Mesendoderm (in vitro differentiated cells): ENCODE data around the gene NAPB.
A peak's percentile ranks its signal among the peaks of the same experiment; 100 is the strongest.

Experiments used
- DNase-seq: peaks from one replicate; pipeline ENCODE4 v3.0.0; 2013
- H2AK5ac ChIP-seq: 2 replicates; pipeline ENCODE4 v1.6.1; 2013; ENCODE audit warnings: low read length, inconsistent platforms
- H2BK120ac ChIP-seq: 2 replicates; pipeline ENCODE4 v1.6.1; 2013; ENCODE audit warnings: low read depth, mild to moderate bottlenecking, low read length, moderate library complexity, mixed read lengths
- H2BK15ac ChIP-seq: replicated peaks from 2 replicates; pipeline ENCODE4 v1.6.1; 2013; ENCODE audit warnings: low read depth, mild to moderate bottlenecking, moderate library complexity
- H2BK5ac ChIP-seq: 2 replicates; pipeline ENCODE4 v1.6.1; 2013; ENCODE audit warnings: low read length, inconsistent platforms
- H3K18ac ChIP-seq: 2 replicates; pipeline ENCODE4 v1.6.1; 2013; ENCODE audit warnings: mild to moderate bottlenecking, low read length, mixed read lengths
- H3K23ac ChIP-seq: one replicate; pipeline ENCODE4 v1.6.1; 2013; ENCODE audit warnings: low read length
- H3K27ac ChIP-seq: 2 replicates; pipeline ENCODE4 v1.5.1; 2013; ENCODE audit warnings: low read depth, mild to moderate bottlenecking, inconsistent platforms, low read length, moderate library complexity
- H3K27me3 ChIP-seq: 2 replicates; pipeline ENCODE4 v1.6.1; 2013; ENCODE audit warnings: low read length, control low read depth, mild to moderate bottlenecking, inconsistent platforms; ENCODE audit not compliant: insufficient read depth, poor library complexity
- H3K36me3 ChIP-seq: 2 replicates; pipeline ENCODE4 v1.6.1; 2013; ENCODE audit warnings: low read length, inconsistent platforms; ENCODE audit not compliant: control insufficient read depth, insufficient read depth
- H3K4ac ChIP-seq: one replicate; pipeline ENCODE4 v1.6.1; 2013; ENCODE audit warnings: low read depth, mild to moderate bottlenecking, low read length, moderate library complexity
- H3K4me1 ChIP-seq: 2 replicates; pipeline ENCODE4 v1.6.1; 2013; ENCODE audit warnings: low read depth, low read length, inconsistent platforms; ENCODE audit not compliant: control insufficient read depth
- H3K4me2 ChIP-seq: 2 replicates; pipeline ENCODE4 v1.6.1; 2013; ENCODE audit warnings: low read length
- H3K4me3 ChIP-seq: 2 replicates; pipeline ENCODE4 v1.5.1; 2013; ENCODE audit warnings: mild to moderate bottlenecking, low read length
- H3K56ac ChIP-seq: one replicate; pipeline ENCODE4 v1.6.1; 2013; ENCODE audit warnings: low read length
- H3K79me1 ChIP-seq: 2 replicates; pipeline ENCODE4 v1.6.1; 2013; ENCODE audit warnings: low read length, inconsistent platforms
- H3K79me2 ChIP-seq: 2 replicates; pipeline ENCODE4 v1.6.1; 2013; ENCODE audit warnings: mild to moderate bottlenecking, low read length; ENCODE audit not compliant: control insufficient read depth, insufficient read depth
- H3K9ac ChIP-seq: 2 replicates; pipeline ENCODE4 v1.6.1; 2013; ENCODE audit warnings: low read length, inconsistent platforms
- H4K5ac ChIP-seq: one replicate; pipeline ENCODE4 v1.6.1; 2013; ENCODE audit warnings: low read length
- H4K8ac ChIP-seq: one replicate; pipeline ENCODE4 v1.6.1; 2013; ENCODE audit warnings: low read depth, mild to moderate bottlenecking, control low read depth, low read length, moderate library complexity
- WGBS: extraction: QIAGEN DNeasy Blood & Tissue Kit; methylation state at CpG from one replicate; pipeline ENCODE4 v1.1.7; 2013; ENCODE audit warnings: low lambda C conversion rate, missing lambda C conversion rate; ENCODE audit not compliant: insufficient coverage; ENCODE audit errors: extremely low coverage; 5-methylcytosine and 5-hydroxymethylcytosine counted together

The NAPB gene

DNA sequence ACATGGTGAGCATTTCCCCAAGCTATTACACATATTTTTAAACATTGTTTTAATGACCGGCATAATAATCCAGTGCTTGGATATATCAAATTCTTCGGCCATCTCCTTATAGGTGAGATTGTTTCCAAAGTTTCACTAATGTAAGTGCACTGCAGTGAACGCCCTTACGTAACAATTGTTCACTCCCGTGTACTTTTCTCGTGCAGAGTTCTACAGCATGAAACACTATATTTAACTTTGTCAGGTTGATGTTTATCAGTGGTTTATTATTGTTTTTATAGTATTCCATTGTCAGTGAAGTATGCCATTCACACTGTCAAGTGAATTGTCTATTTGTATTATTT is 62.8 kb downstream of the NAPB start:
- Histone ChIP-seq H3K27me3 (no peaks in the 10 kb centered on the region), H3K56ac (peak overlapping the region; percentile 37), H3K9ac (peak overlapping the region; percentile 36), H3K23ac (no peak overlapping the region), H3K18ac (no peak overlapping the region), H2BK5ac (no peak overlapping the region), H2AK5ac (no peak overlapping the region), H3K27ac (no peak overlapping the region), H3K4me1 (peaks cover 9% of the 10 kb centered on the region), H4K8ac (no peak overlapping the region), H3K4me2 (peak overlapping the region; percentile 8), H2BK120ac (no peak overlapping the region), H2BK15ac (no peak overlapping the region), H3K4ac (no peak overlapping the region), H3K79me2 (peaks cover 14% of the 10 kb centered on the region), H3K79me1 (peaks cover 16% of the 10 kb centered on the region), H4K5ac (no peak overlapping the region), H3K4me3 (no peak overlapping the region), H3K36me3 (no peaks in the 10 kb centered on the region)
- no peak for DNase-seq
- no CpG with 5 or more reads among the region's 6 CpGs for WGBS

DNA sequence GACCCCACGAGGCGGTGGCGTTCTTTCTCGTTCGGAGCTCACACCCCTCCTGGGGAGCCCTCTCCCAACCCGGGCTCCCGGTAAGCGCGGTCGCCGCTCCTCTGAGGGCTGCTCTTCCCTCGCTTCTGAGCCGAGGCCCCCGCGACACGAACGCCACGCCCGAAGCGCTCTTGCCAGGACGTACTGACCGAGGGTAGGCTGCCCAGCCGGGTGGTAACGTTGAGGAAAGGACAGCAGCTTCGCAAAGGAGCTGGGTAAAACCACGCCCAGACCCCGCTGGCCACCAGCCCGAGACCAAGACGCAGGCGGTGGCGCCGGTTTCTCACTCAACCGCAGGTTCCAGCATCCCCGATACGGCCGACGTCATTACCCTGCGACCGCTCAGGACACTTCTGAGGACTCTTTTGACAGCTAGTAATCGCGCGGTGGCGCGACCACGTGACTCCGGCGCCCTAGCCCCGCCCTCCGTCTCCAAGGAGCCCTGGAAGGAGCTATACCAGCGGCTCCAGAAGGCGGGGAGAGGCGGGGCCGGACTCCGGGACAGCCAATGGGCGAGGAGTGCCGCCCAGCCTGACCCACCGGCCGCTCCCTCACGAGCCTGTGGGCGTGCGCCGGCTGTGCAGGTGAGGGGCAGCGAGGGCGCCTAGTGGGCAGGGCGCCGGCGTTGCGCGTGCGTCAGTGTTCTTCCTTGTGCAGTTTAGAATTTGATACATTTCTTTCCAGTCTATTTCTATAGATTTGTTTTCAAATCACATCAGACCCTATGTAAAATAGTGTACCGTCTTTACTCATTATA is 63.3 kb downstream of the NAPB start:
- no CpG with 5 or more reads among the region's 71 CpGs for WGBS
- H3K27me3 ChIP-seq = no peaks in the 10 kb centered on the region

GRCh38 chr20:23356203-23356602 is 65.1 kb downstream of the NAPB start:
- DNase-seq = peak; percentile 72
- H3K79me1 ChIP-seq = peaks cover 14% of the 10 kb centered on the region
- H2BK5ac ChIP-seq = no peak overlapping the region
- H2BK120ac ChIP-seq = no peak overlapping the region
- no peak overlapping the region for H4K8ac ChIP-seq
- no peak overlapping the region for H3K27ac ChIP-seq
- no CpG with 5 or more reads among the region's 27 CpGs for WGBS
- no peak overlapping the region for H2BK15ac ChIP-seq
- no peak overlapping the region for H3K23ac ChIP-seq
- peak overlapping the region; percentile 59 for H3K9ac ChIP-seq
- no peaks in the 10 kb centered on the region for H3K36me3 ChIP-seq
- H3K18ac ChIP-seq = no peak overlapping the region
- H3K4me3 ChIP-seq = no peak overlapping the region
- H3K4me1 ChIP-seq = peaks cover 2% of the 10 kb centered on the region
- H3K56ac ChIP-seq = peak overlapping the region; percentile 75
- H2AK5ac ChIP-seq = no peak overlapping the region
- H3K4ac ChIP-seq = no peak overlapping the region
- peaks cover 20% of the 10 kb centered on the region for H3K79me2 ChIP-seq
- no peak overlapping the region for H4K5ac ChIP-seq
- H3K4me2 ChIP-seq = peak overlapping the region; percentile 30
- no peaks in the 10 kb centered on the region for H3K27me3 ChIP-seq

More for the DNA sequence above, 63.3 kb downstream of the NAPB start:
- no peak overlapping the region for H3K18ac ChIP-seq
- H2AK5ac ChIP-seq = no peak overlapping the region
- H3K9ac ChIP-seq = peak overlapping the region; percentile 81
- H3K4ac ChIP-seq = no peak overlapping the region
- H3K4me2 ChIP-seq = peak overlapping the region; percentile 76
- peak overlapping the region; percentile 81 for H3K4me3 ChIP-seq
- H3K79me2 ChIP-seq = peaks cover 10% of the 10 kb centered on the region
- no peak overlapping the region for H2BK120ac ChIP-seq
- no peaks in the 10 kb centered on the region for H3K36me3 ChIP-seq
- no peak overlapping the region for H4K5ac ChIP-seq
- peak overlapping the region; percentile 5 for H2BK5ac ChIP-seq
- H4K8ac ChIP-seq = no peak overlapping the region
- no peak overlapping the region for H2BK15ac ChIP-seq
- peaks cover 3% of the 10 kb centered on the region for H3K4me1 ChIP-seq
- peak overlapping the region; percentile 28 for H3K27ac ChIP-seq
- peak overlapping the region; percentile 86 for H3K56ac ChIP-seq
- peaks cover 10% of the 10 kb centered on the region for H3K79me1 ChIP-seq
- peak; percentile 100 for DNase-seq
- no peak overlapping the region for H3K23ac ChIP-seq

DNA sequence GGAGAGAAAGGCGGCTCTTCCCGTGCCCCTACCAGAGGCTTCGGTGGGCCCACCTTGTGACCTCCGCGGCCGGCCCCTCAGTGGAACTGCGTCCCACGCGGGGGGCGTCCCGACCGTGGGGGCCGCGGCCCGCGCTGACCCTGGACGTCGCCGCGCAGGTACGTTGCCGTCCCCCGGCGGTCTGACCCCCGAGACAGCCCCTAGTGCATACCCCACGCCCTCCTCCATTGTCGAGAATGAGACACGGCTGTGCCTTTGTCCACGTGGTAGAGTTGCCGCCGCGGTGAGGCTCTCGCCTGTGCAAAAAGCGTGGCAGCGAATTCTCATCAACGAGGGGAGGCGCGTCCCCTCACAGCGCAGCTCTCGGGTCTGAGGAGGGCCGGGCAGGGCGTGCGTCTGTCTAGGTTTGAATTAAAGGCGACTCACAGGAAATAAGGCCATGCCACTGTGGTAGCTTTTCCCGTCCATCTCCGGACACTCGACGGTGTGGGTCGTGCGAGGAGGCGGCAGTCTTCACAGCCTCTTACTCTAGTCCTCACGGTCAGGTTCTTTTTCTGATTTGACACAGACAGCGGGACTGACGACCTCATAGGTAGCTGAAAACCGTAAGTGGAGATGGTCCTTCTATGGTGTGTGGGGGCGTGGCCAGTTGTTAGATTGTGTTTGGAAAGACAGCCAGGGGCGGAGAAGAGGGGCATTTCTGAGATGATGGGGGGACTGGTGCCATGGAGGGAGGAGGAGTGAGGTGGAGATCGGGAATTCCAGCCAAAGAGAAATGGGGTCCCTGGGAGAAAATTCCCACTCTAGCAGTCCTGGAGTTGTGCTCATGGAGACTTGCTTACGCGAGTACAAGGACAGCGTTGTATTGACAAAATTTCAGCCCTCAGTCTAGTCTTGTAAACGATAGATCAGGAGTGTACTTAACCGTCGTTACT is 70.1 kb downstream of the NAPB start:
- Histone ChIP-seq H3K56ac (peak overlapping the region; percentile 98), H3K4me3 (peak overlapping the region; percentile 97), H3K23ac (peak overlapping the region; percentile 57), H3K79me1 (peaks cover 18% of the 10 kb centered on the region), H3K4me1 (peaks cover 2% of the 10 kb centered on the region), H3K4me2 (peak overlapping the region; percentile 88), H2BK15ac (no peak overlapping the region), H4K5ac (no peak overlapping the region), H3K79me2 (peaks cover 26% of the 10 kb centered on the region), H3K18ac (peak overlapping the region; percentile 62), H3K4ac (peak overlapping the region; percentile 48), H2AK5ac (no peak overlapping the region), H4K8ac (no peak overlapping the region), H3K27me3 (no peaks in the 10 kb centered on the region), H3K36me3 (no peaks in the 10 kb centered on the region), H2BK5ac (peak overlapping the region; percentile 40), H2BK120ac (no peak overlapping the region), H3K9ac (peak overlapping the region; percentile 93), H3K27ac (peak overlapping the region; percentile 47)
- WGBS = no CpG with 5 or more reads among the region's 64 CpGs
- DNase-seq = peak; percentile 81

GRCh38 chr20:23350196-23350903 is 70.9 kb downstream of the NAPB start, which contains the start of gene NXT1:
TSS of gene NXT1 (plus strand) at chr20:23350791. CDS start at chr20:23354042, 3,251 bp downstream.
- Histone ChIP-seq H4K8ac (no peak within 1 kb of the TSS), H3K27me3 (no peaks in the 10 kb centered on the region), H3K9ac (peak within 1 kb of the TSS; percentile 94), H3K4me2 (peak within 1 kb of the TSS; percentile 88), H3K23ac (peak within 1 kb of the TSS; percentile 74), H3K36me3 (no peaks in the 10 kb centered on the region), H4K5ac (no peak within 1 kb of the TSS), H3K56ac (peak within 1 kb of the TSS; percentile 98), H3K18ac (peak within 1 kb of the TSS; percentile 62), H3K79me1 (peaks cover 18% of the 10 kb centered on the region), H3K4me1 (no peaks in the 10 kb centered on the region), H3K4me3 (peak within 1 kb of the TSS; percentile 97), H2BK15ac (no peak within 1 kb of the TSS), H2BK5ac (peak within 1 kb of the TSS; percentile 57), H3K4ac (peak within 1 kb of the TSS; percentile 48), H2AK5ac (no peak within 1 kb of the TSS), H3K79me2 (peaks cover 26% of the 10 kb centered on the region), H3K27ac (peak within 1 kb of the TSS; percentile 65), H2BK120ac (no peak within 1 kb of the TSS)
- DNase-seq = peak; percentile 100
- WGBS = no CpG with 5 or more reads among the region's 65 CpGs
